Activated naive CD4-positive, alpha-beta T cell treated with anti-CD3 and anti-CD28 coated beads, Interleukin-2, amount 50 U/mL, for 72 hours (primary cell): ENCODE measurements around the gene HCN3. TPM values are rescaled to one million over a fixed set of nuclear protein-coding genes. Genes with fewer than 3 reads are reported as not detected.
"Not testable (repeated sequence)": the region's sequence is repeated elsewhere in the genome, so short reads cannot be mapped to it uniquely, and the experiment has no call there.

Source experiments
- ATAC-seq, 2 donors: fragments of 150-1000 bp; cut with Tn5 transposase; 2 replicates each; pipeline ENCODE4 v1.10.0; 2021; ENCODE audit warnings: mild to moderate bottlenecking in 2 of 2, moderate library complexity in 2 of 2
- DNase-seq, 2 donors: peaks; one replicate each; pipeline ENCODE4 v3.0.0; 2021 to 2022; ENCODE audit warnings: low spot score in 2 of 2
- H3K27ac Mint-ChIP-seq, 2 donors: one replicate each; pipeline ENCODE4 v1.8.0; 2022; ENCODE audit warnings: mild to moderate bottlenecking in 2 of 2, mixed read lengths in 2 of 2
- H3K36me3 Mint-ChIP-seq, 2 donors: one replicate each; pipeline ENCODE4 v1.8.0; 2022; ENCODE audit warnings: mixed read lengths in 2 of 2
- H3K9me3 Mint-ChIP-seq, 2 donors: one replicate each; pipeline ENCODE4 v1.8.0; 2022; ENCODE audit warnings: mixed read lengths in 2 of 2
- total RNA-seq, 2 donors: library from RNA; stranded (reverse); gene quantifications; one replicate each; pipeline ENCODE4 v1.2.3, GENCODE V29; 2022

HCN3 gene
- total RNA-seq, 2 donors from 2014 or later: 3.9 to 4.8 TPM

DNA sequence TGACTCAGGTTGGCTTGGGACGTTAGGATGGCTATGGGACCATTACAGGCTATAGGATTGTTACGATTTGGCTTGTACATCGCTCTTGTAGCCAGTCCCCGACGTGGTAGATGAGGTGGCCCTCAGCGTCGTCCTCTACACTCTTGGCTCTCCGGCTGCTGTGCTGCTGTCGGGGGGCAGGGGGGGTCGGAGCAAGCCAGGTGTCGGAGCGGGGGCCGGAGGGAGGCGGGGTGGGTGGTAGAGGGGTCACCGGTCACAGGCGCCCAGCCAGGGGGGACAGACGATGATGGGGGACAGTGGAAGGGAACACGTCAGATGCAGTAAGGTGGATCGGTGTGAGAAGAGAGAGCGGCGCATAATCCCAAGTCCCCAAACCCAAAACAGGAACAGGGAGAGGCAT, 8.6 kb upstream of the HCN3 start:
- ATAC-seq: no peak
- no peak for DNase-seq
- Mint-ChIP-seq H3K36me3 (peaks cover 41 to 62% of the 10 kb centered on the region in 2 donors), H3K27ac (peak overlapping the region in 1 of 2 donors; percentile 44), H3K9me3 (no peaks in the 10 kb centered on the region)

DNA sequence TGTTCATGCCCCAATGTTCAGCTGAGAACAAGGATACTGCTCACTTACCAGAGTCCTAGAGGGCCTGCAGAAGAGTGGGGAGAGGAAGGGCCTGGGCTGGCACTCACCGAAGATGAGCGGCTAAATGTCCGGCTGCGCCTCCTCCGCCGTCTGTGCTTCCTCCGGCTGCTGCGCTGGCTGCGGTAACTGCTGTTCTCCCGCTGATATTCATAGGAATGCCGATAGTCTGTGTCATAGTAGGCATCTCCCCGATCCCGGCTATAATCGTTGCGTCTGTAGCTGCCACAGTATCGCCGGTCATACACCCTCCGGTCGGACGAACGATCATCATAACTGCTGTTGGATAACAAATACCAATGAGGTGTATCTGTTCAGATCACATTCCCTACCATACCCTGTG, 7.9 kb upstream of the HCN3 start:
- Mint-ChIP-seq H3K27ac (peak overlapping the region in 1 of 2 donors; percentile 25), H3K36me3 (peaks cover 41 to 59% of the 10 kb centered on the region in 2 donors)

DNA sequence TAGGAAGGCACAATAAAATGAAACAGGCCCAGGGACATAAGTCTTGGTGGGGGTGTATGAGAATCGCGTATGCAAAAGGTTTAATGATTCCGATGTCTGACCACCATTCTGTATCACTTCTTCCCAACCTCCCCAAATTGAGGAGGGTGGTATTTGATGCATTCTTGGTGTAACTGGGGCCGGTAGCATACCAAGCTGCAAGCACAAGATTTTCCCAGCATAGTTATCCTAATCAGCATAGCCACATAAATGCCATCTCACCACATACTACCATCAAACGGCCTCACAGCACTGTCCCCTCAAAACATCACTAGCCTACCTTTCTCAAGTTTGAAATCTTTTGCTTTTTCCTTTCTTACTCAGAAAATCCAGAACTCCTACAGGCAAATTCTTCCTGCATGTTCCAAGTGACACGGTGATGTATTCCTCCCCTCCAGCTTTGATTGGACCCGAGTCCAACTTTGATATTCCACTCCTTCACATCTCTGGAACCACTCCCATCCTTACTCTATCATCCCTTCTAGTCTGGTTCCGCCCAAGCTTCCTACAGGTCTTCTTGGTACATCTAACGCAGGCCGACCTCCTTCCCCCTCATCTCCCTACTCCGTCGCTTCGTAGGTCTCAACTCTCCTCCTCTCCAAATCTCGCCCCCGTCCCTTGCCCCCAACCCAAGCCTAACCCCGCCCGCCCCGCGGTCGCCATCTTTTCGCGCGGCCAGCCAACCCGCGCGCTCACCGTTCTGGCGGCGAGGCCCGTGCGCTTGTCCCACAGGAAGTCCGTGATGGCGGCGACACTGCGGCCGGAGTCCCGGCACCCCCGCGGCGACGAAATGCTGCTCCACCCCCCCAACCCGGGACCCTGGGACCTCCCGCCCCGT, 4.6 kb upstream of the HCN3 start:
- DNase-seq (peak; percentile 75 to 80), ATAC-seq (peak; percentile 56 to 58)
- Mint-ChIP-seq H3K36me3 (peaks cover 28 to 46% of the 10 kb centered on the region in 2 donors), H3K9me3 (peaks cover 0 to 6% of the 10 kb centered on the region in 2 donors), H3K27ac (peak overlapping the region; percentile 95 to 98)

More for the DNA sequence above, 7.9 kb upstream of the HCN3 start:
- no peak for DNase-seq
- H3K9me3 Mint-ChIP-seq: no peaks in the 10 kb centered on the region
- ATAC-seq: no peak

DNA sequence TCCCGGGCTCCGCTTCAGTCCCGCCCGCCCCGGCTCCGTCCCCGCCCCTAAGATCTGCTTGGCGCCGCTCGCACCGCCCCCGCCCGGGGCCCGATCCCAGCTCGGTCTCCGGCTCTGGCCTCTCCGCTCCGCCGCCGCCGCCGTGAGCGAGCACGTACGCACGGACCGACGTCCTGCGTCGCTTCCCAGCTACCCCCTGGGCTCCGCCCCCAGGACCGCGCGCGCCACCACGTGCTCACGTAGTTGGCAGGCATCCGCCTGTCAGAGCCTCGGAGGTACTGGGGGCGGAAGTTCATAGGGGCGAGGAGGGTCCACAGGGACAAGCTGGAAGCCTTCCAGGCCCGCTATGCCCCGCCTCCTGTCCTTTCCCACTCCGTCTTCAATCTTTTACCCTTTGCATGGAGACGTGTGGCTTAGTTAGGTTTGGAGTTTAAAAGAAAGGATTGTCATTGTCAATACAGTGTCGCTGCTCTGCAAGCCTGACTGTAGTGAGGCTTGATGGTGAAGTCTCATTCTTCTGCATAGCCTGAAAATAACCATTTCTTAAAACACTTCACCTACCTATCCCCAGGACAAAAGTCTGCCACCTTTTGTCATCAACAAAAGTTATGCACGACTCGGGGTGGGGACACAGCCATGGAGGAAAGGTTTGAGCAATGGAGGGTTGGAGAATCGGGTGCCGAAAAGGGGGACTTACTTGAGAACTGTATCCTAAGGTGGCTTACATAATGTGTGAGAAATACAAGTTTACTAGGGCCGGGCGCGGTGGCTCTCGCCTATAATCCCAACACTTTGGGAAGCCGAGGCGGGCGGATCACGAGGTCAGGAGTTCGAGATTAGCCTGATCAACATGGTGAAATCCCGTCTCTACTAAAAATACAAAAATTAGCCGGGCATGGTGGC, 3.7 kb upstream of the HCN3 start, which contains the start of gene CLK2:
CLK2 (minus strand) TSS at position 162 of the 903 bp plus-strand sequence. CDS start 2,527 bp downstream, outside the sequence.
- ATAC-seq: peak; percentile 88 to 89
- peak; percentile 94 to 96 for DNase-seq
- Mint-ChIP-seq H3K27ac (peak within 1 kb of the TSS; percentile 95 to 98), H3K9me3 (peaks cover 0 to 6% of the 10 kb centered on the region in 2 donors), H3K36me3 (peaks cover 24 to 40% of the 10 kb centered on the region in 2 donors)

DNA sequence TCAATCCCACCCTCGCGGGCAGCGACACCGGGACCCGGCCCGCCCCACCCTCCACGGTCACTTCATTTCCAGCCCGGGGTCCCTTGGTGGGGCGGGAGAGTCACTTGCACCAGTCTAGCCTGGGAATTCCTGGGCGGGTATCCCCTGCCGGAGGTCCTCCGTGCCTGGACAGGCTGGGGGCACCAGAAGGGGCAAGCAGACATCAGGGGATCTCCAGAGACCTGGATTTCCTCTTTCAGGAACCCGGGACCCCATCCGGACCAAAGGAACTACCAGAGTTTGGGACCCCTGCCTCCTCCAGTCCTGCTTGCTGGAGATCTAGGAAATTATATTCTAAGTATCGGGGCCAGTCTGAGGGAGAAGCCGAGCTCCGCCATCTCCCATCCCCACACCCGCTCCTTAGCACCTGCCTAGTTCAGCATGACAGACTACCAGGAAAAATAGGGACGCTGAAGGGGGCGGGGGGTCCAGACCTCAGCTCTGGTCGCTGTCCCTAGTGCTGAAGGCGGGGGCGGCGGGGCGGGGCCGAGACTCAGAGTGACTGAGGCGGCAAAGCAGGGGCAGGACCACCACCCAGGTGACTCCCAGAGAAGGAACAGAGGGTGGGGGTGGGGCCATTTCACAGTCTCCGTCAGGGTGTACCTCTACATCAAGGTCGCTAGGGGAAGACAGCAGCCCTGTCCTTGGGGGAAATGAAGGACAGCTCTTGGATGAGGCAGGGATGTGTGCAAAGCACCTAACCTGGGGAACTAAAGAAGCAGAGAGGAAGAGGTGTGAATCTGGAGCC, 832 bp downstream of the HCN3 start:
- peaks cover 0 to 3% of the 10 kb centered on the region in 2 donors for H3K36me3 Mint-ChIP-seq
- H3K9me3 Mint-ChIP-seq: peaks cover 0 to 6% of the 10 kb centered on the region in 2 donors
- H3K27ac Mint-ChIP-seq: no peak overlapping the region
- DNase-seq (peak in 1 of 2 donors; percentile 79), ATAC-seq (peak; percentile 15 to 46)

GRCh38 chr1:155278689-155279160, 1.5 kb downstream of the HCN3 start:
- no peak for DNase-seq
- H3K9me3 Mint-ChIP-seq: peaks cover 0 to 6% of the 10 kb centered on the region in 2 donors
- no peaks in the 10 kb centered on the region for H3K36me3 Mint-ChIP-seq
- ATAC-seq: no peak
- no peak overlapping the region for H3K27ac Mint-ChIP-seq

GRCh38 chr1:155279268-155279667, 2.0 kb downstream of the HCN3 start:
- no peak for ATAC-seq
- H3K36me3 Mint-ChIP-seq: no peaks in the 10 kb centered on the region
- no peak overlapping the region for H3K27ac Mint-ChIP-seq

DNA sequence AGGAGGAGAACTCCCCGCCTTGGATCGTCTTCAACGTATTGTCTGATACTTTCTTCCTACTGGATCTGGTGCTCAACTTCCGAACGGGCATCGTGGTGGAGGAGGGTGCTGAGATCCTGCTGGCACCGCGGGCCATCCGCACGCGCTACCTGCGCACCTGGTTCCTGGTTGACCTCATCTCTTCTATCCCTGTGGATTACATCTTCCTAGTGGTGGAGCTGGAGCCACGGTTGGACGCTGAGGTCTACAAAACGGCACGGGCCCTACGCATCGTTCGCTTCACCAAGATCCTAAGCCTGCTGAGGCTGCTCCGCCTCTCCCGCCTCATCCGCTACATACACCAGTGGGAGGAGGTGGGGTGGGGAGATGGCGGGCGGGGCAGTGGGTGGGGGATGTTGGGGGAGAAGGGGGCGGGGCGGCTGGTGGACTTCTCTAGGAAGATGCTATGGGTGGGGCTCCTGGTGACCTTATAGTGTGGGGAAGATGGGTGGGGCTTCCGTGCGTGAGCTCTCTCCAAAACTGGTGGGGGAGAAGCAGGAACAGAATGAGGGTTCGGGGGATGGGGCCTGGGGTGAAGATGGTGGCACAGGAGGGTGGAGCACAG, 5.3 kb downstream of the HCN3 start:
- no peaks in the 10 kb centered on the region for H3K9me3 Mint-ChIP-seq
- no peak for DNase-seq
- no peak overlapping the region for H3K27ac Mint-ChIP-seq
- no peak for ATAC-seq
- no peaks in the 10 kb centered on the region for H3K36me3 Mint-ChIP-seq

More at GRCh38 chr1:155279268-155279667, 2.0 kb downstream of the HCN3 start:
- DNase-seq: no peak
- H3K9me3 Mint-ChIP-seq: peaks cover 0 to 6% of the 10 kb centered on the region in 2 donors

DNA sequence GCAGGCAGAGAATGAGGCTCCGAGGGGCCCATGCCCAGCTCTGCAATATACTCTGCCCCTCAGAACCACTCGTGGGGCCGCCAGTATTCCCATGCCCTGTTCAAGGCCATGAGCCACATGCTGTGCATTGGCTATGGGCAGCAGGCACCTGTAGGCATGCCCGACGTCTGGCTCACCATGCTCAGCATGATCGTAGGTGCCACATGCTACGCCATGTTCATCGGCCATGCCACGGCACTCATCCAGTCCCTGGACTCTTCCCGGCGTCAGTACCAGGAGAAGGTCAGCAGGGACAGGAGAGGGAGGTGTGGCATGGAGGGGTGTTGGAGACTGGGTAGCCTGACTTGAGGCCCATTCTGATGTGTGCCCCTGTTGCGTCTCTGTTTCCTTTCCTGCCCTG, 7.2 kb downstream of the HCN3 start:
- Mint-ChIP-seq H3K27ac (no peak overlapping the region), H3K36me3 (no peaks in the 10 kb centered on the region), H3K9me3 (no peaks in the 10 kb centered on the region)
- ATAC-seq (no peak), DNase-seq (no peak)

- Mint-ChIP-seq H3K27ac (no peak overlapping the region), H3K36me3 (no peaks in the 10 kb centered on the region), H3K9me3 (no peaks in the 10 kb centered on the region)
- ATAC-seq (no peak), DNase-seq (no peak)
Measured at GRCh38 chr1:155285063-155285462, 7.8 kb downstream of the HCN3 start.

DNA sequence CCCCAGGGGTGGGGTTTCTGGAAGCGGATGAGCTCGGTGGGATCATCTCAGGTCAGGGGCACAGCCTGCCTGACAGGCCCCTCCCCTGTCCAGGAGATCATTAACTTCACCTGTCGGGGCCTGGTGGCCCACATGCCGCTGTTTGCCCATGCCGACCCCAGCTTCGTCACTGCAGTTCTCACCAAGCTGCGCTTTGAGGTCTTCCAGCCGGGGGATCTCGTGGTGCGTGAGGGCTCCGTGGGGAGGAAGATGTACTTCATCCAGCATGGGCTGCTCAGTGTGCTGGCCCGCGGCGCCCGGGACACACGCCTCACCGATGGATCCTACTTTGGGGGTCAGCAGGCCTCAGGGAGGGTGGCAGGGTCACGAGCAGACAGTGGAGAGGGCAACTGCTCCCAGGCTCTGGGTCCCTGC, 8.4 kb downstream of the HCN3 start:
- Mint-ChIP-seq H3K36me3 (no peaks in the 10 kb centered on the region), H3K27ac (no peak overlapping the region), H3K9me3 (no peaks in the 10 kb centered on the region)
- no peak for DNase-seq
- ATAC-seq: no peak

GRCh38 chr1:155286544-155286943, 9.3 kb downstream of the HCN3 start:
- H3K27ac Mint-ChIP-seq: no peak overlapping the region
- ATAC-seq (no peak), DNase-seq (no peak)
- H3K36me3 Mint-ChIP-seq: no peaks in the 10 kb centered on the region
- no peaks in the 10 kb centered on the region for H3K9me3 Mint-ChIP-seq

DNA sequence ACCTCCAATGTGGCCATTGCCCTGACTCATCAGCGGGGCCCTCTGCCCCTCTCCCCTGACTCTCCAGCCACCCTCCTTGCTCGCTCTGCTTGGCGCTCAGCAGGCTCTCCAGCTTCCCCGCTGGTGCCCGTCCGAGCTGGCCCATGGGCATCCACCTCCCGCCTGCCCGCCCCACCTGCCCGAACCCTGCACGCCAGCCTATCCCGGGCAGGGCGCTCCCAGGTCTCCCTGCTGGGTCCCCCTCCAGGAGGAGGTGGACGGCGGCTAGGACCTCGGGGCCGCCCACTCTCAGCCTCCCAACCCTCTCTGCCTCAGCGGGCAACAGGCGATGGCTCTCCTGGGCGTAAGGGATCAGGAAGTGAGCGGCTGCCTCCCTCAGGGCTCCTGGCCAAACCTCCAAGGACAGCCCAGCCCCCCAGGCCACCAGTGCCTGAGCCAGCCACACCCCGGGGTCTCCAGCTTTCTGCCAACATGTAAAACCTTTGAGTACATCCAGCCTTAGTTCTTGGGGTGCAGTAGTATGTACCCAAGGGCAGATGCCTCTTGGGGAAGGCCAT, 10.8 kb downstream of the HCN3 start:
- H3K27ac Mint-ChIP-seq: no peak overlapping the region
- no peak for ATAC-seq
- DNase-seq: no peak
- no peaks in the 10 kb centered on the region for H3K9me3 Mint-ChIP-seq
- H3K36me3 Mint-ChIP-seq: no peaks in the 10 kb centered on the region

DNA sequence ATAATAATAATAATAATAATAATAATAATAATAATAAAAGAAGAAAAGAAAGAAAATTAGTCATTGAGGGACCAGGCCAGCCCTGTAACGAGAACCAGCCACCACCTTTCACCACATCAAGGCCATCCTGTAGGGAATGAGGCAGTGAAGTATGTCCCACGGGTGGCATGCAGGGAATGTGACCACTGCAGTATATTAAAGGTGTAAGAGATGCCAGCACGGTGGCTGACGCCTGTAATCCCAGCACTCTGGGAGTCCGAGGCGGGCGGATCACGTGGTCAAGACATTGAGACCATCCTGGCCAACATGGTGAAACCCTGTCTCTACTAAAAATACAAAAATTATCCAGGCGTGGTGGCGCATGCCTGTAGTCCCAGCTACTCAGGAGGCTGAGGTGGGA, 13.7 kb downstream of the HCN3 start:
- not testable (repeated sequence) for DNase-seq, H3K27ac Mint-ChIP-seq, H3K36me3 Mint-ChIP-seq, ATAC-seq, H3K9me3 Mint-ChIP-seq

DNA sequence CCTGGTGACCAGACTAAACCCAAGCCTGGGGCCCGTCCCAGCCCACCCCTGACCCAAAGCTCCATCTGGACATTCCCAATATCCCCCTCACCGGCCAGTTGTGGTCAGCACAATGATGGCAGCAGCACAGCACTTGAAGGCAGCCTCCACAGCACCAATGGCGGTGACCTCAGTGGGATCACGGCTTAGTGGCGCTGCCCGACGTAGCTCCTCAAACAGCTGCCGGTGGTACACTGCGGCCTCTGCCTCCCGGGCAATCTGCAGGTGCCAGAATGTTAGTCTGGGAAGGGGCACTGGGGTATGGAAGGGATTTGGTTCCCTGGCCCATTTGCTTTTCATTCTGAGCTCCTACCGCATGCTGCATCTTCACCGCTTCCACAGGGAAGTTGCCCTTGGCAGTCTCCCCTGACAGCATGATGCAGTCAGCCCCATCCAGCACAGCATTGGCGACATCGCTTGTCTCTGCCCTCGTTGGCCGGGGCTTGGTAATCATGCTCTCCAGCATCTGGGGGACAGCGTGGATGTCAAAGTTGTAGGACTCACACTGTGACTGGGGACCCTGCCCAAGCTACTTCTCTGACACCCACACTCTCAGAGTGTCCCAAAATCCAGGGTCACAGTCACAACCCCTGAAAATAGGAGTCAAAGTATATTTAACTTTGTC, 16.0 kb downstream of the HCN3 start:
- no peak for DNase-seq
- no peak for ATAC-seq
- Mint-ChIP-seq H3K9me3 (no peaks in the 10 kb centered on the region), H3K36me3 (no peaks in the 10 kb centered on the region), H3K27ac (no peak overlapping the region)
